Mononuclear cell (primary cell): ENCODE results near the gene CDH13. TPM values are rescaled to one million over a fixed set of nuclear protein-coding genes. Genes with fewer than 3 reads are reported as not detected.

Experiments used
- H3K27me3 ChIP-seq: 2 replicates; pipeline ENCODE4 v1.6.0; 2011; ENCODE audit warnings: low read length, control low read depth; ENCODE audit not compliant: insufficient read depth
- H3K4me1 ChIP-seq: 2 replicates; pipeline ENCODE4 v1.5.1; 2011; ENCODE audit warnings: mild to moderate bottlenecking, low read length, control low read depth; ENCODE audit not compliant: insufficient read depth
- H3K4me3 ChIP-seq: 2 replicates; pipeline ENCODE4 v1.5.1; 2011; ENCODE audit warnings: mild to moderate bottlenecking, low read length, moderate library complexity
- H3K9me3 ChIP-seq: 2 replicates; pipeline ENCODE4 v1.5.1; 2011; ENCODE audit warnings: low read depth, mild to moderate bottlenecking, control low read depth, low read length
- total RNA-seq: library from RNA; depleted of rRNA; stranded (reverse); fragments of >200 nt; gene quantifications from one replicate; pipeline ENCODE4 v1.2.3, GENCODE V29; 2012

Gene CDH13
- total RNA-seq, 1 donor = 0.10 TPM

- H3K9me3 ChIP-seq = no peaks in the 10 kb centered on the region
- no peak overlapping the region for H3K4me3 ChIP-seq
- H3K4me1 ChIP-seq = no peaks in the 10 kb centered on the region
- H3K27me3 ChIP-seq = no peaks in the 10 kb centered on the region
Measured at GRCh38 chr16:82609140-82609539, 17.6 kb upstream of the CDH13 start.

GRCh38 chr16:82612263-82612662 lies 14.5 kb upstream of the CDH13 start:
- Histone ChIP-seq H3K27me3 (no peaks in the 10 kb centered on the region), H3K9me3 (no peaks in the 10 kb centered on the region), H3K4me1 (no peaks in the 10 kb centered on the region), H3K4me3 (no peak overlapping the region)

DNA sequence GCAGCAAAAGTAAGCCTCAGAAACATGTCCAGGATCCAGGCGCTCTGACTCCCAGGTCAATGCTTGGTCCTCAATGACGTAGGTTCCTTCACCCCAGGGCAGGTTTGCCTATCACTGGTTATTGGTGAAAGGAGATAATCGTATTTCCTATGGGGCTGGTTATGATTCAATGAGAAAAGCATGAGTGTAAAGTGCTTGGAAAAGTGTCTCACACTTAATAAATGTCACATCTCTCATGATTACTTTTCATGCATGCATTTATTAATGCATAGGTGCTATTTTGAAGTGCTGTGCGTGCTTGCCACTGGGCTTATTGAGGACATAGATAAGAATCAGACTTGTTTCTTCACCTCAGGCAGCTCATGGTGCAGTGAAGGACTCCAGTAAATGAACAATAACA lies 10.4 kb upstream of the CDH13 start:
- Histone ChIP-seq H3K27me3 (no peaks in the 10 kb centered on the region), H3K4me1 (no peaks in the 10 kb centered on the region), H3K4me3 (no peak overlapping the region), H3K9me3 (no peaks in the 10 kb centered on the region)

DNA sequence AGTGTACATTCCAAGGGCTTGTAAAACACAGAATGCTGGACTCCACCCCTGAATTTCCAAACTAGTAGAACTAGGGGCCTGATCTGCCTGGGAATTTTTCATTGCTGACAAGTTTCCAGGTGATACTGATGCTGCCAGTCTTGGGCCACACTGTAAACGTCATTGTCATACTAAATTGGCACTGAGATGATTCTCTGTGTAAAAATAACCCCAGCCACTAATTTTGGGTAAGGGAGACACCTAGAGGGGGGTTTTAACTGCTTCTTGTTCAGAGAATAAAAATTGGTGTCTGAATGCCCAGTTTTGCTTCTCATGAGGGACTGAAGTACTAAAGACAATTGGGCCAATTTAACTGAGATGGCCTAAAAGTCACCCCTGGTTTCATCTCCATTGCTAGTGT lies 5.0 kb upstream of the CDH13 start:
- H3K4me1 ChIP-seq = no peaks in the 10 kb centered on the region
- no peak overlapping the region for H3K4me3 ChIP-seq
- H3K27me3 ChIP-seq = peaks cover 16% of the 10 kb centered on the region
- no peaks in the 10 kb centered on the region for H3K9me3 ChIP-seq

GRCh38 chr16:82623241-82623640 lies 3.5 kb upstream of the CDH13 start:
- Histone ChIP-seq H3K4me1 (no peaks in the 10 kb centered on the region), H3K27me3 (peaks cover 28% of the 10 kb centered on the region), H3K9me3 (no peaks in the 10 kb centered on the region), H3K4me3 (no peak overlapping the region)

GRCh38 chr16:82625066-82625968 lies 1.5 kb upstream of the CDH13 start:
- no peaks in the 10 kb centered on the region for H3K4me1 ChIP-seq
- H3K27me3 ChIP-seq = peaks cover 49% of the 10 kb centered on the region
- no peak overlapping the region for H3K4me3 ChIP-seq
- no peaks in the 10 kb centered on the region for H3K9me3 ChIP-seq

GRCh38 chr16:82628088-82628423 lies 1.3 kb downstream of the CDH13 start:
- Histone ChIP-seq H3K4me3 (no peak overlapping the region), H3K4me1 (no peaks in the 10 kb centered on the region), H3K9me3 (no peaks in the 10 kb centered on the region), H3K27me3 (peaks cover 49% of the 10 kb centered on the region)

DNA sequence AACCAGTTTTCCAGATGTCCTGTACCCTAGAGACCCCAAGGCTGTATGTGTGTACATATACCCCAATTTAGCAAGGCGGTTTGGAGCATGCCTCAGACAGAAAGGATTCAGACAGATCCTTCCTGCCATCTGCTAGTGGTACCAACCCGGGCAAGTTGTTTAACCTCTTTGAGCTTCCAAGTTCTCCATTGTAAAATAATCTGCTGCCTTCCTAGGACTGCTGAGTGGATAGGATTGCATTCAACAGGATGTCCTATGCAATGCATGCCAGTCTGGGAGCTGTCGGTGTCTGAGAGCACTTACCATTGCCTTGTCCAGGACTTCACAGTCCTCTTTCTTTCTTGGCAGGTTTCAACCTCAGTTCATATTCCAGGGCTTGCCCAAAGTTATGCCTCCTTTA lies 1.9 kb downstream of the CDH13 start:
- H3K27me3 ChIP-seq = peaks cover 49% of the 10 kb centered on the region
- H3K4me1 ChIP-seq = no peaks in the 10 kb centered on the region
- H3K9me3 ChIP-seq = no peaks in the 10 kb centered on the region
- no peak overlapping the region for H3K4me3 ChIP-seq

DNA sequence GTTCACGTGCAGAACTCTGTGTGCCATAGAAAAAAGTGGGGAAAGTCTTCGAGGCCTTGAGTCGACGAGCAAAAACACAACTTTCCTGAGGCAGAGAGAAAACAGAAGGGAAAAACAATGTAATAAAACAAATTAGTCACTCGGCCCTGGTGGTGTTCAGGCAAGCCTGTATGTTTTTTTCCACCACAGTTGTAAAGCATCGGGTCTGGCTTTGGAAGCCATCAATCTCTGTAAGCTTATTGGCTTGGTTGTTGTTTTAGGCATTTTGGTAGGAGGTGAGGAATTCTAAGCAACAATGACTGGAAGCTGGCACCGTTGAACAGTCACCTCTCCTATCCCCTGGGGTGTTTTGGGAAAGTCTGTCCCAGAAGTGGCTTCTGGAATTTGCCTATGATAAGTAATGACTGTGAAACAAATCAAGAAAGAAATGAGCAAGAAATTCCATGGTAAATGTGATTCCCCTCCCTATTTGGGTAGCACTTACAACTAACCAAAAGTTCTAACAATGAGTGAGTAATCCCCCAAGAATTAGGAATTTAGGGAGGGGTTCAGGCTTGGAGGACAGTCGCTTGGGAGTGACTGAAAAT lies 2.8 kb downstream of the CDH13 start:
- Histone ChIP-seq H3K4me1 (no peaks in the 10 kb centered on the region), H3K9me3 (no peaks in the 10 kb centered on the region), H3K4me3 (no peak overlapping the region), H3K27me3 (peaks cover 49% of the 10 kb centered on the region)

DNA sequence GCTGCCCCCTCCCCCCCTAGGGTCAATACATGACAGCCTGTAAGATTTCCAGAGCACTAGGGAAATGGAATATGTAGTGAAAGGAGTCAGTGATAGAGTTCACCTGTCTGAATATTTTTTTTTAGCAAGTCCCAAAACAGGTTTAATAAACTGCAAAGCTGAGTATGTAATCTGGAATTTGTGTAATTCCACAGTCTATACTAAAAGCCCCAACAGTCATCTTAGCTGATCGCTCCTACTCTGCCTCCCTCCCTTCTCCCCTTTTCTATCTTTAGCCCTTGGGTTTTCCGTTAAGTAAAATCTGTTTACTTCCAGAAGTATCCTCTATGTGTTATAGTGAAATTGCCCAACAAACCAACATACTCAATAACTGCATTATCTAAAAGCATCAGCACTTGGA lies 3.5 kb downstream of the CDH13 start:
- no peaks in the 10 kb centered on the region for H3K9me3 ChIP-seq
- H3K4me3 ChIP-seq = no peak overlapping the region
- H3K4me1 ChIP-seq = no peaks in the 10 kb centered on the region
- peaks cover 47% of the 10 kb centered on the region for H3K27me3 ChIP-seq

DNA sequence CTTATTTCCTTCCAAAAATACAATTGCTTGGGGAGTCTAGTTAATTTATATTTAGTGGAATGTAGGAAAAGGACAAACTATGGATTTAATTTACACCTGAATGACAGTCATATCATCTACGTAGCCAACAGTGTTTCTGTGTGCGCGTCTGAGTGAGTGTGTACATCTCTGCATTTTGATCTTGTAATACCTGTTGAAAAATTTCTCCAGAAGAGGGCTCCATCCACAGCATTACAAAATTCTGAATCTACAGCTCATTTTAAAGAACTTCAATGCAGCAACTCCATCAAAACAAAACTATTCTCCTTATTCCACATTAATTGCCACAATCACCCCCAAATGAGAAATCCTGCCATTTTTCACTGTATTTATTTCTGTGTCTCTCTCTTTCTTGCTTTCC lies 3.9 kb downstream of the CDH13 start:
- peaks cover 44% of the 10 kb centered on the region for H3K27me3 ChIP-seq
- H3K9me3 ChIP-seq = no peaks in the 10 kb centered on the region
- H3K4me1 ChIP-seq = no peaks in the 10 kb centered on the region
- H3K4me3 ChIP-seq = no peak overlapping the region

GRCh38 chr16:82631701-82632685 lies 5.2 kb downstream of the CDH13 start:
- H3K4me3 ChIP-seq = no peak overlapping the region
- no peaks in the 10 kb centered on the region for H3K9me3 ChIP-seq
- H3K4me1 ChIP-seq = no peaks in the 10 kb centered on the region
- peaks cover 32% of the 10 kb centered on the region for H3K27me3 ChIP-seq

GRCh38 chr16:82633964-82634600 lies 7.3 kb downstream of the CDH13 start:
- Histone ChIP-seq H3K4me3 (no peak overlapping the region), H3K4me1 (no peaks in the 10 kb centered on the region), H3K27me3 (peaks cover 13% of the 10 kb centered on the region), H3K9me3 (no peaks in the 10 kb centered on the region)

DNA sequence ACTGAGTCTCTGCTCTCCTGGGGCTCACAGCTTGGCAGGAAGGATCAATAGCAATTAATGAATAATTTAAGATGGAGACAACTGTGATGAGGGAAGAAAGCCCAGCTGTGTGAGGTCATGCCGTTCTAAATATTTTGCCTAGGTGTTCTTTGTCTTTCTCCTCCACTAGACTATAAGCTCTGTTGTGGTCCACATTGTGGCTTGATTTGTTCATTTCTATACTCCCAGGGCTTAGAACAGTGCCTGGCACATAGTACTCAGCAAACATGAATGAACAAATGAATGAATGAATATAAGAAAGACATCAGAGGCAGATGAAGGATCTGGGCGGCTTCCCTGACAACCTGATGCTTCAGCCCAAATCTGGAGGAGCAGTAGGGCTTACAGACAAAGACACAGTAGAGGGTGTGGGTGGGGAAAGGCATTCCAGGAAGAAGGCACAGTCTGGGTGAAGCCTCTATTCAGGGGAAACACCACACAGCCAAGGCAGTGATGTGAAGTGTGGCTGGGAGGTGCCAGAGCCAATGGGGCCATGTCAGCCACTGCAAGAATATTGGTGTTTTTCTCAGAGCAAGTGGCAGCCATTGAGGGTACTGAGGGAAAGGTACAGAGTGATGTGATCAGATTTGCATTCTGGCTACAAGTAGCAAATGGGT lies 8.3 kb downstream of the CDH13 start:
- Histone ChIP-seq H3K27me3 (peaks cover 3% of the 10 kb centered on the region), H3K4me3 (no peak overlapping the region), H3K4me1 (no peaks in the 10 kb centered on the region), H3K9me3 (no peaks in the 10 kb centered on the region)
